Skeletal muscle cell (primary cell): ENCODE data around the gene SPATA31C1.
"Not testable (repeated sequence)": the region's sequence is repeated elsewhere in the genome, so short reads cannot be mapped to it uniquely, and the experiment has no call there.

Source experiments
- DNase-seq: peaks from one replicate; pipeline ENCODE4 v3.0.0-alpha.2; 2010; ENCODE audit warnings: low read depth
- H3K4me3 ChIP-seq: 2 replicates; pipeline ENCODE4 v1.5.1; 2011; ENCODE audit warnings: low read depth, mild to moderate bottlenecking, control low read depth, low read length, moderate library complexity

The SPATA31C1 gene

DNA sequence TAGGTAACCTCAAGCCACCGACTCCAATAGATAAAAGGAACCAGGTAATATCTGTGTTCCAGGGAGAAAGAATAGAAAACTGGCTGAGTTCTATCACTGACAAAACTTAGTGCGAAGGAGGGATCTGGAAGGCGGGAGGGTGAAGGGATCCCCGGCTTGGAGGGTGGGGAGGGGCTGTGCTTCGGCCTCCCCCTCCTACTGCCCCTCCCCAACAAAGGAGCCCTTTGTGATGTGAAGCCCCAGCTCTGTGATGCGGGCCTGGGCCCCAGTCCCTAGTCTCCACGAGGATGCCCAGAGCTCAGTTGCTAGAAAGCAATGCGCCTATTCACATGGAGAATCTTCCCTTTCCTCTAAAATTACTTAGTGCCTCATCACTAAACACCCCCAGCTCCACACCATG, at the start of gene SPATA31C1:
Gene SPATA31C1 (plus strand): TSS at position 301 of the 400 bp plus-strand sequence.
- not testable (repeated sequence) for H3K4me3 ChIP-seq, DNase-seq

DNA sequence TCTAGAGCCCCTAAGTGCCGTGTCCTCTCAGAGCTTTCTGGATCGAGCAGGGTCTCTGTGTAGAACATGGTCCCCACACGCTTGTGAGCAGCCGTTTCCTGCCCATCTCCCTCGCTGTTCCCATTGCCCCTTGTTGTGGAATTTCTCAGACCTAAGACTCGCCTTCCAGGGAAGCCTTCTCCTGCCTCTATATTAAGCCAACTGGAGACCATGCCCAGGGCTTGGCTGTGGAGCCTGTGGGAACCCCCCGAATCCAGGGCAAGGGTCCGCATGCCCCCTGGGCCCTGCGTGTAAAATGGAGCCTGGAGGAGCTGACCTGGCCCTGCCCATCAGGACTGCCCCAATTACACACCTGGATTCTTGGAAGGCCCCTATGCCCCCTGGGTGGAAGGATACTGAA, 49.6 kb upstream of the SPATA31C1 start:
- no peak overlapping the region for H3K4me3 ChIP-seq
- no peak for DNase-seq

DNA sequence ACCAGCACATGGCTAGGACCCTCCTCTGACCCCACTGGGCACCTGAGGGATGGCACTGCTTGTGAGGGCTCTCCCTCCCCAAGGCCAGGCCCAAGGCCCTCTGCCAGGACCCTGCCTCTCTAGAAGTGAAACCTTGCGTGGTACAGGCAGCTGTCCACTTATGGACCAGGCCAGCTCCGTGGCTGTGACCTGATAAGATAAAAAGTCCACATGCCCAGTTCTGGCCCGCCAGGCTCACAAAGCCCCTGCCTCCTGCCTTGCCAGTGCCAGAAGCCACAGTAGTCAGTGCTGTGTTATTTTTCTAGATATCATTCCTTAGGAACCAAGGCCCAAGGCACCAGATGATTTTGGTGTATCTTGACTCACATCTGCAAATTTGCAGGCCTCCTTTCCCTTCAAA, 49.1 kb upstream of the SPATA31C1 start:
- DNase-seq: no peak

DNA sequence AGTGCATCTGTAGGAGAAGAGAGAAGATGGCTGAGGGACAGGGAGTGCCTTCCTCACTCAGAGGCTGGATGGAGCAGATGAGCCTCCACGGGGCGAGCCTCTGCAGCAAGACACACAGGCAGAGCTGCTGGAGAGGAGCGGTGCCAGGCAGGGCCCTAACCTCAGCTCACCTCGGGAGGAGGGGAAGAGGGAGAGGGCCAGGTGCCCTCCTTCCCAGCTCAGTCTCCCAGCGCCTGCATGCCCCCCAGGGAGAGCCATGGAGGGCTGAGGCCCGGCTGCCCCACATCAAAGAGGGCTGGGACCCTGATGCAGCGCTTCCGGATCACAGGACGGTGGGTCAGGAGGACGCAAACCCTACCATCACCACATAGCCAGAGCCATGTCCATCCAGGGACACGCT, 48.7 kb upstream of the SPATA31C1 start:
- no peak overlapping the region for H3K4me3 ChIP-seq
- no peak for DNase-seq

More for the DNA sequence above, 49.1 kb upstream of the SPATA31C1 start:
- no peak overlapping the region for H3K4me3 ChIP-seq

DNA sequence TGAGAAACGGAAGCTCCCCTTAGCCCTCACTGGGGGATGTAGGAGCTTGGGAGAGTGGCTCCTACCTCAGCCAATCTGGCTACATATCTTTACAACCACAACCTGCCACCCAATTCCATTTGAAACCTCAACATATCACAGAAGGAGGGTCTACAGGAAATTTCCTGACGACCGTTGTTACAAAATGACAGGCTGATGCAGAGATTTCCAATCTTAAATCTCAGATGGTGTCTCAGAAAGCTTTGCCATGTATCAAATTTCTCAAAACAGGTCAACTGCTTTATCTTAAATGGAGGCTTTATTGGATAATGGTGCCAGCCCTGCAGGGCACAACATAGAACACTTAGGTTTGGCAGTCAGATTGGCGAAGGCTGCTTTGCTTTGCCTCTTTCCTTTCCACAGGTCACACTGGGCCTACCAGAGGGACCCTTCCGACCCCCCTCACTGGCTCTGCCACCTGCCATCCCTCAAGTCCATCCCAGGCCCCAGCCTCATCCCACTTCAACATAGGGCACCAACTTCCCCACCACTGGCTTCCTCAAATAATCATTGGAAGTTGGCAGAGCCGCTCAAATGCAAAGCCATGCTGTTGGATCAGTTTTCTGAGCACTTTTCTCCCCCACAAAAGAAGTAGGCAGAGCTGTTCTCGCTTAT, 46.2 kb upstream of the SPATA31C1 start:
- DNase-seq: no peak
- no peak overlapping the region for H3K4me3 ChIP-seq

DNA sequence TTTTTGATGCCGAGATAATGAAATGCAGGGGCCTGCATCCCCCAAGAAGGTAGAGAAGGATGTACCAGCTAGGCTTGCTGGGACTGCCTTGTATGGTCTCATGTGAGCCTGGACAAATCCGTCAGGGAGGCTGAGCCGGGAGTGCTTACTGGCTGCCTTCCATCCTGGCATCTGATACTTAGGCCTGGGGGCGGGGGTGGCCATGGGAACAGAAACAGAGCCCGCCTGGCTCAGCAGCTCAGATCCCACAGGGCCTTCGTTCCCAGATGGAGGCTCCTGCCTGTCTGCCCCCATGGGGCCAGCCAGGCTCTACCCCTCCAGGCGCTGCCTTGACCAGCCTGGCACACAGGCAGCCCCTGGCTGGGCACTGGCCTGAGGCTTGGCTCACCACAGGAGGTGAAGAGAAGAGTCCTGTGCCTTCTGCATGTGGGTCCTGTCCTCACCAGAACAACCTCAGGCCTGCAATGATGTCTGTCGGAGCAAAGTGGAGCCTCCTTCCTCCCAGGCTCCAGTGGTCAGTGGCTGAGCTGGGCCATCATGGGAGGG, 45.6 kb upstream of the SPATA31C1 start:
- no peak overlapping the region for H3K4me3 ChIP-seq

DNA sequence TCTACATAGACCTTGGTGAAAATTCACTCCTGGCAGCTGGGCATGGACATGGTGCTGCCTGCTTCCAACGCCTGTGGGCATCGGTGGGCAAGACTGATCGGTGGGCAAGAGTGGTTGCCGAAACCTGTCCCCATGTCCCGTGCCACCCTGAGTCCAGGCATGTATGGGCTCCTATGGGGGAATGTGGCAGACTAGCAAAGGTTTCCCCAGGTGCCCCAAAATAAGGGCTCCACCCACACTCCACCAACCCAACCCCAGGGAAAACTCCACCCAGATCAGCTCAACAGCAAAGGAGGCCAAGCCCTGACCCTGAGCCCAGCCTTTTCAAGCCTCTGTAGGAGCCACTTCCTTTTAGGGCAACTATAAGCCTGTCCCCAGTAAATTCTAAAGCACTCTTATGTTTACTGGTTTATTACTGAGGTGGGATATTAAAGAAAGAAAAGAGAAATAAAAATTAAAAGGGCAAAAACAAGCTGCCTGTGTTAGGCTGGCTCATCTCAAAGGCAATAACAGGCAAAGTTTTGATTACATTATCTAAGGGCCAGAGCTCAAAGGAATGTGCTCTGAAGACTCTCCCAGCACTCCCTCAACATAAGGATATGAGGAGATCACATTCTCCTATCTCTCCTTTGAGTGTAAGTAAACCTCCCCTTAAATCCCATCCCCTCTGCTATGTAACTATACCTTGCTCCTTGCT, 44.0 kb upstream of the SPATA31C1 start:
- H3K4me3 ChIP-seq: no peak overlapping the region
- DNase-seq: no peak

More for the DNA sequence above, 45.6 kb upstream of the SPATA31C1 start:
- DNase-seq: no peak

DNA sequence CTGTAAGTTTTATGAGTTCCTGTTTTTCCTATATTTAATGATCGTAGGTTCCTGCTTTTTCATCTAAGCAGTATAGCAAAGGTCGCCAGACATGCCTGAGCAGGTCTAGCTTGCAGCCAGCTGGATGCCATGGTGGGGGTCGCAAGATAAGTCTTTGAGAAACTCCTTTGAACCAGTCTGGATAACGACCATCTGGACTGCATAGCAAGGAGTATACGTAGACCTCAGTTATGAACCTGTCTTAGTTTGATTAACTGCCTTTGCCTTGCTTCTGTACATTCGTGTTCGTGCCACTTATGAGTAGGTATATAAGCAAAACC, 43.5 kb upstream of the SPATA31C1 start:
- DNase-seq: no peak
- no peak overlapping the region for H3K4me3 ChIP-seq

DNA sequence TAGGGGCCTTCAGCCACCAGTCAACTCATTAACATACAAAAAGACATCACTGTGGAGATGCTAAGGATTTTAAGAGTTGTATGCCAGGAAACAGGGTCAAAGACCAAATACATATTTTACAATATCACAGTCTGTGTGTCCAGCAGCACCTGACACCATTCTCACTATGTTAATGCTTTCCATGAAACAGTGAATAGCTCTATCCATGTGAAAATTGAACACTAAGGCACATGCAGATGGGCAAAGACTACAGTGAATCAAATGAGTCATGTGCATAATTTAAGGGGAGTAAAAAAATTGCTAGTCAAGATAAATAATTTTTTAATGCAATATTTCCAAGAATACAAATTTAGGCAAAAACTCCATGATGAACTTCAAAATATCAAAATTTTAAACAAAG, 42.7 kb upstream of the SPATA31C1 start:
- no peak overlapping the region for H3K4me3 ChIP-seq
- no peak for DNase-seq

DNA sequence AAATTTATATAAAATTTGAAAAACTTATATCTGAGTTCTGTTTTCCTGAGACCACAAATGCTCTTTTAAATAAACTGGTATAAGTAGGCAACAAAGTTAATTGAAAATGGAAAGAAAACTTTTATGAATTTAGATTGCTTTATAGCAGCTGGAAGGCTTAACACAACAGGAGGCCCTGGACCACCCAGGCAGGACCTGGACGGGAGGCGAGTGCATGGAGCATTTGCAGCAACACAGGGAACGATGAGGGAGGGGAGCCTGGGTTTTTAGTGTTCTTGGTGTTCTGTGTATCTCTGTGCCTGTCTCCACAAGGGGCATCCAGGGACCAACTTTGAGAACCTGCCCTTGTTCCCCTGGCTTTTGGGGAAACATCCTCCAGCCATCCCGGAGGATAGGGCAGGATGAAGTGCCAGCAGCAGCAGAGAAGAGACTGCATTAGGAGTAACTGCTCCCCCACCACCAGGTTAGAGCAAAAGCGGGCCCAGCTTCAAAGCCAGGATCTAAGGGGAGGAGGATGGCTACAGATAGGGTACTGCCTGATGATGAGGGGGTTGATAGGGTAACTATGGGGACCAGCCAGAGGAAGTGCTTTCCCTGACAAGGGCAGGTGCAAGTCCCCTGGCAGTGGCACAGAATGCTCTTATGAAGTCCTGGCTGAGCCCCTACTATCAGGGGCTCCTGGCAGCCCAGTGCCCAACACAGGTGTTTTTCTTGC, 41.8 kb upstream of the SPATA31C1 start:
- no peak for DNase-seq
- H3K4me3 ChIP-seq: no peak overlapping the region

DNA sequence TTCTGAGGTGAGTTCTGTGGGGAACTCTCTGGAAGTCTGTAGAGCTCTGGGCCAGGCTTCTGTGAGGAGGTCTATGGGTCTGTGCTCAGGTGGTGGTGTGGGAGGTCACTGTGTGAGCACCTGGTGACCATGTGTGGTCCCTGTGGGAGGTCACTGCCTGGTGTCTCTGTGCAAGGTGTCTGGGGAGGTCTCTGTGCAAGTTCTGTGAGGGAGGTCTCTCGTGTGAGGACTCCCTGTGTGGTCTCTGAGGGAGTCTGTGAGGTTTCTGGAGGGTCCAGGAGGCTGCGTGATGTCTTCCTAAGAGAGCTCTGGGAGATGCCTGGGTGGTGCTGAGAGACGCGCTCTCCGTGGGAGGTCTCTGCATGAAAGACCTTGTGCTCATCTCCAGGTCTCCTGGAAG, 41.1 kb upstream of the SPATA31C1 start:
- H3K4me3 ChIP-seq: no peak overlapping the region
- DNase-seq: no peak

DNA sequence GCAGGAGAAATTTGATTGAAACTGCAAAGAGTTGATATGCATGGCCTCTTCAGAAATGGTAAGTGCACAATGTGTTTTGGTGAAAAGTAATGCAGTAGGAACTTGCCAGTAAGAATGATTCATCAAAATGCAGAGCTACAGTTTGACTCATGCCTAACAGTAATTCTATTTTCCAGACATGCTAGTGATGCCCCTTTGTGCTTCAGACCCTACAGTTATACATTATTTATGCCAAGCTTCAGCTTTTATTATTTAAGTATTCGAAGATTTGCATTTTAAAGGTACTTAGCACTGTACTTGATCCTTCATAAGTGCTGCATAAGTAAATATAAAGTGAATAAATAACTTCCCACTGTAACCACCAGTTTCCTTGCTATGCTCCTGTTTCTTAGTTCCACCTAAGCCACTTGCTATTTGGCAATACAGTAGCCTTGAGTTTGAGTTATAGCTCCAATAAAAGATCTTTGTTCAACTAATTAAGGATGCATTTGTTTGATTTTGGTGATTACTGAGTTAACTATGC, 38.7 kb upstream of the SPATA31C1 start:
- H3K4me3 ChIP-seq: no peak overlapping the region
- DNase-seq: peak; percentile 59

DNA sequence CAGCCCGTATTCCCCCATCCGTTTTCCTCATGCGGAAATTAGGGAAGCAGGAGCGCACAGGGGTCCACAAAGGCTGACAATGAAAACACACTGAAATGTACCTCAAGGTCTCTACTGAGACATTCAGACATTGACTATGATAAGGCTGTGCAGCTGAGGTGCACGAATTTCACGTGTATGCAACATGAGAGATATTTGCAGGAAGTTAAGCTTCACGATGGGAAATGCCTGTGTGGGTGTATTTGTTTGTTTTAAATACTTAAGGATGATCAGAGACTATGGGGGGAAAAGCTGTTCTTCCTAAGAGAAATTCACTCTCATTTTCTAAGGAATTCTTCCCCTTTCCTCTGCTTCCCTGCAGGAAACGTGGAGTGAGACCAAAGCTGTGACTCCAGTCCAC, 37.6 kb upstream of the SPATA31C1 start:
- no peak for DNase-seq
- H3K4me3 ChIP-seq: no peak overlapping the region

DNA sequence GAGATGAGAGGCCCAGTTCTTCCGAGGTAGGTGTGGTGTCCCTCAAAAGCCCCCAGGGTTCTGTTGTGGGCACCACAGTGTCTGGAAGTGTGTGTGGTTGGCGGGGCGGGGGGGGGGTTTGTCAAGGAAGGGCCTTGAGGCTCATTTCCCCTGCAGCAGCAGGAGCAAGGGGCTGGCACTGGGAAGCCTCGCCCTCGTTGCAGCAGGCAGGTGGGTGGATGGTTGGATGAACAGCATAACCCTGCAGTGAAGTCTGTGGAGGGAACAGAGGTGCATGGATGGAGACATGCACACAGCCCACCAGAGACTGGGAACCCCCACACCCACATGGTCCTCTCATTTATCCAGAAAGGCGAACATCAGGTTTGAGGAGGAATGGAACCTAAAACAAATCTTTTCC, 37.1 kb upstream of the SPATA31C1 start:
- DNase-seq: no peak
- no peak overlapping the region for H3K4me3 ChIP-seq

DNA sequence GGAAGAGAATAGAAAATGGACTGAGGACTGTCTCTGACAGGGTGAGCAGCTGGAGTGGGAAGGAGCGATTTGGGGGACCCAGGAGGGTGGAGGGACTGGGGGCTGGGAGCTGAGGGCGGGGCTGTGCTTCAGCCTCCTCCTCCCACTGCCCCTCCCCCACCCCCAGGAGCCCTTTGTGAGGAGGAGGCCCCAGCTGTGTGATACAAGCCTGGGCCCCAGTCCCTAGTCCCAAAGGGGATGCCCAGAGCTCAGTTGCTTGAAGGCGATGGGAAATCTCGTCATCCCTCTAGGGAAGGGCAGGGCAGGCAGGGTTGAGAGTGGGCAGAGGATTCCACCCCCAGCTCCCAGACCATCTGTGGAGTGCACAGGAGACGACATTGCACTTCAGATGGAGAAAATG, 35.1 kb upstream of the SPATA31C1 start, which contains the start of gene SPATA31E1:
Gene SPATA31E1 (plus strand): TSS at position 251 of the 400 bp plus-strand sequence. CDS start 15 bp downstream, at position 266.
- H3K4me3 ChIP-seq: no peak within 1 kb of the TSS
- no peak for DNase-seq

DNA sequence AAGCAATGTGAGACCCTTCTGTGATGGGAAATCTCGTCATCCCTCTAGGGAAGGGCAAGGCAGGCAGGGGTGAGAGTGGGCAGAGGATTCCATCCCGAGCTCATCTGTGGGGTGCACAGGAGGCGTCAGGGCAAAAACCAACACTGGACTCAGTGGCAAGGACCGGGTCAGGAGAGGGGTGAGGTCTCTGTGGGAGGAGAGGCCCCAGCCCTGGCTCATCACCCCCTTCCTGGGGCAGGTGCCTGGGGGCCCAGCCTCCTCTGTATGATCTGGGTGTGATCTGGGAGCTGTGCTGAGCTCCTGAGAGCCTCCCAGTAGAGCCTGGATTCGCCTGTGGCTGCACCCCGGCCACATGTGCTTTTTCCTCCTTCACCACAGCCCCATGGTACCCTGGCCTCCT, 34.5 kb upstream of the SPATA31C1 start:
- DNase-seq: no peak

DNA sequence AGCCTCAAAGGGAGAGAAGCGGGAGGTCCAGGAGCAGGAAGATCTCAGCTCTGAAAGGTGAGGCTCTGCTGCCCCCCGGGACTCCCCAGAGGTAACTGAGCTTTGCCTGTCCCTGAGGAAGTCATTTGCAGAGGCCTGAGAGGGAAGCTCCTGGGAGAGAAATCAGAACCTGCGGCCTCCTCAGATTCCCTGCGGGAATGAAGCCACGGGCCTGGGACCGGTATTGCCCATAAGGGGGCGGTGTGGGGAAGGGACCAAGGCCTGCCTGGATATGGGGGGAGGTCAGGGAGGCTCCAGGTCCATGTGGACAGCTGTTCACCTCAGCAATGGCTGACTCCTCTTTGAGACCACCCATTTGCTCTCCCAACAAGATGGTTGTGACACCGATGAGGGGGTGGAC, 33.8 kb upstream of the SPATA31C1 start:
- DNase-seq: no peak
- no peak overlapping the region for H3K4me3 ChIP-seq

More for the DNA sequence above, 34.5 kb upstream of the SPATA31C1 start:
- H3K4me3 ChIP-seq: no peak overlapping the region

DNA sequence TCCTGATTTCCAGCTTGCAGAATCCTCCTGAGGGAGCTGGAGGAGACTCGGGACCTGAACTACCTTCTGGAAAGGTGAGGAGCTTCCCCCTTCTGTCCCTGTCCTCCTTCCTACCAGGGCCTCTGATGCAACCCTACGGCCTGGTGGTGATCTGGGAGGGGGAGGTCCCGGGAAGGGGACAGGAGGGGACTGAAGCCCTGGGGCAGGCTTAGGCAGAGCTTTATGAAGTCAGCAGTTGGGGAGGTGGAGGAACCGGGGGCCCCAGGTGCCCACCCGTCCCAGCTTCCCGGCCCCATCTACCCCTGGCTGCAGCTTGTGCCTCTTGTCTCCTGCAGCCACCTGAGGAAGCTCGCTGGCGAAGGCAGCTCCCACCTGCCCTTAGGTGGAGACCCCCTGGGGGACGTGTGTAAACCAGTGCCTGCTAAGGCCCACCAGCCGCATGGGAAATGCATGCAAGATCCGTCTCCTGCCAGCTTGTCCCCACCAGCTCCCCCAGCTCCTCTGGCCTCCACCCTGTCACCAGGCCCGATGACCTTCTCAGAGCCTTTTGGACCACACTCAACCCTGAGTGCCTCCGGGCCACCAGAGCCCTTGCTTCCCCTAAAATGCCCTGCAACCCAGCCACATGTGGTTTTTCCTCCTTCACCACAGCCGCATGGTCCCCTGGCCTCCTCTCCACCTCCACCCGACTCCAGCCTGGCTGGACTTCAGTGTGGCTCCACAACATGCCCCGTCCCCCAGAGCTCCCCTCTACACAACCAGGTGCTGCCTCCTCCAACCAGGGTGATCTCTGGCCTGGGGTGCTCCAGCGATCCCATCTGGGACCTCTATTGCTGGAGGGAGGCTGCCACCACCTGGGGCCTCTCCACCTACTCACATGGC, 32.9 kb upstream of the SPATA31C1 start:
- DNase-seq: no peak
- no peak overlapping the region for H3K4me3 ChIP-seq

DNA sequence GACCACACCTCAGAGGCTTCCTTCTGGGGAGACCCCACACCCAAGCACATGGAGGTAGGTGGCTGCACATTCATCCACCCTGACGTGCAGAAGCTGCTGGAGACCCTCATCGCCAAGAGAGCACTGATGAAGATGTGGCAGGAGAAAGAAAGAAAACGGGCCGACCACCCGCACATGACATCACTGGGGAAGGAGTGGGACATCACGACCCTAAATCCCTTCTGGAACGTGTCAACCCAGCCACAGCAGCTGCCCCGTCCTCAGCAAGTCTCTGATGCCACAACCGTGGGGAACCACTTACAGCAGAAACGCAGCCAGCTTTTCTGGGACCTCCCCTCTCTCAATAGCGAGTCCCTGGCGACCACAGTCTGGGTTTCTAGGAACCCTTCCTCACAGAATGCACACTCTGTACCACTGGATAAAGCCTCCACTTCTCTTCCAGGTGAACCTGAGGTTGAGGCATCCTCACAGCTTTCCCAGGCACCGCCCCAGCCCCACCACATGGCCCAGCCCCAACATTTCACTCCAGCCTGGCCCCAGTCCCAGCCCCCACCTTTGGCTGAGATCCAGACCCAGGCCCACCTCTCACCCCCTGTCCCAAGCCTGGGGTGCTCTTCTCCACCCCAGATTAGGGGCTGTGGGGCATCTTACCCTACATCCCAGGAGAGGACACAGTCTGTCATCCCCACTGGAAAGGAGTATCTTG, 32.1 kb upstream of the SPATA31C1 start:
- no peak for DNase-seq
- H3K4me3 ChIP-seq: no peak overlapping the region
